ENCODE results near the gene YIPF3. TPM values are rescaled to one million over a fixed set of nuclear protein-coding genes. Genes with fewer than 3 reads are reported as not detected.

YIPF3 gene
- total RNA-seq, 4 donors from 2014 or later: 67.9 to 109 (median 91.3) TPM

DNA sequence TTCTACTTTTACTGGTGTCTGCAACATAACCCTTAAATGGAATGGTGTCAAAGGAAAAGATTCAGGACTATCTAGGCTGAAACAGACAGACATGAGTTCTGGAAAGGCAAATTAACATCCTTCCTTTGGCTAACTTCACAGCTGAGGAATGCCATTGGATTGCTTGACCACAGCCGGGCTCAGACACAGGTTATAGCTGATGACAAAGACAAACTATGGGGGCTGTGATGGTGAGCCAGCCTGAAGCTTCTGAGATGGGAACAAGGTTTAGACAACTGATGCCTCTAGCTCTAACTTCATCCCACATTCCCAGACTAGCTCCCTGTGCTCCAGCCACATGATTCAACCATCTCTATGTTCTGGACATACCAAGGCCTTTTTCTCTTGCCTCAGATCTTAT, 15.5 kb upstream of the YIPF3 start:
- DNase-seq (ENCODE audit: low spot score): no peak
- ATAC-seq (ENCODE audit: low FRiP score): no peak
- TF ChIP-seq, protein P1, sequence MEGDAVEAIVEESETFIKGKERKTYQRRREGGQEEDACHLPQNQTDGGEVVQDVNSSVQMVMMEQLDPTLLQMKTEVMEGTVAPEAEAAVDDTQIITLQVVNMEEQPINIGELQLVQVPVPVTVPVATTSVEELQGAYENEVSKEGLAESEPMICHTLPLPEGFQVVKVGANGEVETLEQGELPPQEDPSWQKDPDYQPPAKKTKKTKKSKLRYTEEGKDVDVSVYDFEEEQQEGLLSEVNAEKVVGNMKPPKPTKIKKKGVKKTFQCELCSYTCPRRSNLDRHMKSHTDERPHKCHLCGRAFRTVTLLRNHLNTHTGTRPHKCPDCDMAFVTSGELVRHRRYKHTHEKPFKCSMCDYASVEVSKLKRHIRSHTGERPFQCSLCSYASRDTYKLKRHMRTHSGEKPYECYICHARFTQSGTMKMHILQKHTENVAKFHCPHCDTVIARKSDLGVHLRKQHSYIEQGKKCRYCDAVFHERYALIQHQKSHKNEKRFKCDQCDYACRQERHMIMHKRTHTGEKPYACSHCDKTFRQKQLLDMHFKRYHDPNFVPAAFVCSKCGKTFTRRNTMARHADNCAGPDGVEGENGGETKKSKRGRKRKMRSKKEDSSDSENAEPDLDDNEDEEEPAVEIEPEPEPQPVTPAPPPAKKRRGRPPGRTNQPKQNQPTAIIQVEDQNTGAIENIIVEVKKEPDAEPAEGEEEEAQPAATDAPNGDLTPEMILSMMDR (IDR thresholded peaks at IDR 0.05): no peak

DNA sequence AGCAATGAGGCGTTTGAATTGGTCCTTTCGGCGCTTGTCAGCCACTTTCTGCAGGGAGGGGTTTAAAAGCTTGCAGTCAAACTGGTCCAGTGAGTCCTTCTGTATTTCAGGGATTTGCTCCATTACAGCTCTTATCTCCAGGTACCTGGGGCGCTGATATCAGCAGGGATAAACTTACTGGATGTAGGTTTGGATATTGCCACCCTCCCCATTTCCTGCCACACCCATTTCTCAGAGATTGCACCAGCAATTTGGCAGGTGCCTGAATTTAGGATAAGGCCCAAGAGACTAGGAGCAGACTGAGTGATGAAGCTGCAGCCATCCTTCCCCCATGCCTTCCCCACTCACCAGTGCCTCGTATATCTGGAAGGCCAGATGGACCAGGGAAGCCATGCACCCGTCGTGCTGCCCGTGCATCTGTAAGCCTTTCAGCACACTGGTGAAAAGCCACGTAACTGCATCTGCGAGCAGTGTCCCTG, 7.8 kb upstream of the YIPF3 start:
- ATAC-seq (ENCODE audit: low FRiP score): no peak
- no peak for DNase-seq (ENCODE audit: low spot score)
- TF ChIP-seq, protein P1 (IDR thresholded peaks at IDR 0.05): no peak

DNA sequence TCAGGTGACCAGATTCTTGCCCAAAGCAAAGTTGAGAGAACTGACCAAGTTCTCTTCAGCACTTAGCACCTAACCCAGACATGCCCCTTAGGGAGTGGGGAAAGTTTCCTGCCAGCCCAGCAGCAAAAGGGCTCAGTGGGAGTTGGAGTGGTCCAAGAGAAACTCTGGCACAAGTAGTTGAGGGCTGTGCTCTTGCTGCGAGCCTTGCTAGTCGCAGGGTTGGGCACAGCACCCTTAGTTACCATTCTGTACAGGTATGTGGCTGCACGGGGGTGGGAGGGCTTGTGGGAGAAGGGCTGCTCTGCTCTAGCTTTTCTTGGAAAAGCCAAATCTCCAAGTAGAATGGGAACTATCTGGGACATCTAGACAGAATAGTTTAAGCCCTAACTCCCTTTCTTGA, 6.6 kb upstream of the YIPF3 start:
- no peak for ATAC-seq (ENCODE audit: low FRiP score)
- DNase-seq (ENCODE audit: low spot score): no peak
- TF ChIP-seq, protein P1 (IDR thresholded peaks at IDR 0.05): no peak

DNA sequence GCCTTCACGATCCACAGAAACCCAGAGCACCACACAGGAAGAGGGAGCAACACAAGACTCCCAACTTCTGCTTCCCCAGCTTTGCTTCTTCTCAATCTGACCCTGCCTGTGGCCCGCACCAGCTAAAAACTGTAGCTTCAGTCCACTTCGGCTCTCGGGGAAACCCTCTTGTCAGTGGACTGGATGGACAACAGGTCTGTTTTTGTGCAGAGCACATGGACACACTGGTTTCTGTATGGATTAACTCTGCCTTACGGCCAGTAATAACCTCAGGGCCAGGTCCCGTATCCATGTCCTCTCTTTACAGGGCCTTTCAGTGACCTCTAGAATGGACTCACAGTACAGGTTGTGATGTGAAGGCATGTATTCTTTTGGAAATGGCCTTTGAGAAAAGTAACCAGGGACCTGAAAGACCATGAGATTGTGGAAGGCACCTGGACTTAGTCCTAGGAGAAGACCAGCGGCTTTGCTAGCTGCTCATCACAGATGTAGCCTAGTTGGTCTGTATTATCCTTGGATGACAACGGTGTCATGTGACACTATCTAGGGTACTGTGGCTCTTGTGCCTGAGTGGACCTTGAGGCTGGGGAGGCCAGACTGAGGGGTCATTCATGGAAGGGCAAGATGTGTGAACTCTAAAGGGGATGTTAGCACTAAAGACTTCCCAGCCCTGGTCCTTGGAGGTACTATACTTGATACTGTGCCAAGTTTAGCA, 6.0 kb upstream of the YIPF3 start:
- TF ChIP-seq, protein P1 (IDR thresholded peaks at IDR 0.05): no peak

DNA sequence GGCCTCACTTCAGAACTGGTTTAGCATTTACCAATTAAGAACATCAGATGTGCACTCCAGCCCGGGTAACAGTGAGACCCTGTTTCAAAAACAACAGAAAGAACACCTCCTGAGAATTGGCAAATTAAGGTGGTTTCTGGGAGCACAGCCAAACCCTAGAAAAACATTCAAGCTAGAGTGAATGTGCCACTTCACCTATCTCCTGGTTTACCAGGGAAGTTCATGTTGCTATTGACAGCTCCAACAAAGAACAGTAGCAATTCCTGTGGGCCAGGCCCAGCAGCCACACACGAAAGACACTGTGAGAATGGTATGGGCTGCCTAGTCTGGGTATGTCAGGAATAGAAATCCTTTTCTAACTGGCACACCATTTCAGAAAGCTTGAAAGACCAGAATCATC, 5.1 kb upstream of the YIPF3 start:
- DNase-seq (ENCODE audit: low spot score) (no peak), ATAC-seq (ENCODE audit: low FRiP score) (no peak)
- TF ChIP-seq, protein P1 (IDR thresholded peaks at IDR 0.05): no peak

More for the DNA sequence above, 6.0 kb upstream of the YIPF3 start:
- ATAC-seq (ENCODE audit: low FRiP score) (no peak), DNase-seq (ENCODE audit: low spot score) (no peak)

DNA sequence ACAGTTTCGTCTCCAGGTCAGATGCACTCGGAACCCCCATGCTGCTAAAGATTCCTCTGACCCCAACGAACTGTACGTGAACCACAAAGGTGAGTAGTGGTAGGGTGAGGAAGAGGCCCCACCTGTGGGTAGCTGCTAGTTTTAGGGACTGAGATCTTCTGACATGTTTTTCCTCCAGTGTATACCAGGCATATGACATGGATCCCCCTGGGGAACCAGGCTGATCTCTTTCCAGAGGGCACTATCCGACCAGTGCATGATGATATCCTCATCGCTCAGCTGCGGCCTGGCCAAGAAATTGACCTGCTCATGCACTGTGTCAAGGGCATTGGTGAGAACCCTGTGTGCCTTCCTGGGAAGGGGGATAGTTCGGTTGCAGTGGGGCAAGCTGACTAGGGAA, 3.4 kb upstream of the YIPF3 start:
- DNase-seq (ENCODE audit: low spot score) (no peak), ATAC-seq (ENCODE audit: low FRiP score) (no peak)
- TF ChIP-seq, protein P1 (IDR thresholded peaks at IDR 0.05): no peak
